ENCODE measurements around the gene ZNF90. TPM values are rescaled to one million over a fixed set of nuclear protein-coding genes. Genes with fewer than 3 reads are reported as not detected.
"Not testable (repeated sequence)": the region's sequence is repeated elsewhere in the genome, so short reads cannot be mapped to it uniquely, and the experiment has no call there.

The ZNF90 gene
- total RNA-seq, 1 donor from 2014 or later: 53.8 TPM

DNA sequence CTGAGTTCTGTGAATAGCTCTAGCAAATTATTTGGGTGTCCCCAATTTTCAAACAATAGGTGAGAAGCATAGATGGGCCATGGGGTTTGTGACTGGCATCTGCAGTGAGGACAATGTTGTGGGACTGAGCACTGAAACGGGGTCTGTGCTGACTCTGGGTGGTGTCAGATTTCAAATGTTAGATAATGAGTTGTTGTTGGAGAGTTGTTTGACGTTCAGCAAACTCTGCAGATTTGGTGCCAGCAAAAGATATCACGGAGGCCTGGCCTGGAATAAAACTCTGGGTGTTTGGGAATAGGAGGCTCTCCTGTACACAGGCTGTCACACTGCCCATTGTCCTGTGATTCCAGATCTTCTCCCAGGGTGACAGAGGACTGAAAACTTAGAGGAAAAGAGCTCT lies 2.9 kb downstream of the ZNF90 start:
- no peaks in the 10 kb centered on the region for H3K27me3 Mint-ChIP-seq
- H3K27ac Mint-ChIP-seq: peak overlapping the region; percentile 50

DNA sequence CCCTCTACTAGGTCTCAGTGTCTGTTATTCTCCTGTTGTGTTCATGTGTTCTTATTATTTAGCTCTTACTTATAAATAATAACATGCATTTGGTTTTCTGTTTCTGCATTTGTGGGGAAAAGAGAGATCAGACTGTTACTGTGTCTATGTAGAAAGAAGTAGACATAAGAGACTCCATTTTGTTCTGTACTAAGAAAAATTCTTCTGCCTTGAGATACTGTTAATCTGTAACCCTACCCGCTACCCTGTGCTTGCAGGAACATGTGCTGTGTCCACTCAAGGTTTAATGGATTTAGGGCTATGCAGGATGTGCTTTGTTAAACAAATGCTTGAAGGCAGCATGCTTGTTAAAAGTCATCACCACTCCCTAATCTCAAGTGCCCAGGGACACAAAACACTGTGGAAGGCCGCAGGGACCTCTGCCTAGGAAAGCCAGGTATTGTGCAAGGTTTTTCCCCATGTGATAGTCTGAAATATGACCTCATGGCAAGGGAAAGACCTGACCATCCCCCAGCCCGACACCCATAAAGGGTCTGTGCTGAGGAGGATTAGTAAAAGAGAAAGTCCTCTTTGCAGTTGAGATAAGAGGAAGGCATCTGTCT lies 4.5 kb downstream of the ZNF90 start:
- peak overlapping the region; percentile 94 for H3K27ac Mint-ChIP-seq
- not testable (repeated sequence) for DNase-seq (ENCODE audit: low spot score, unreplicated experiment); H3K9me3 Mint-ChIP-seq (ENCODE audit: low read depth); H3K36me3 Mint-ChIP-seq (ENCODE audit: insufficient read depth); H3K27me3 Mint-ChIP-seq
- H3K4me1 Mint-ChIP-seq (ENCODE audit: low read depth): peaks cover 40% of the 10 kb centered on the region
- H3K4me3 Mint-ChIP-seq (ENCODE audit: low read depth): peak overlapping the region; percentile 47

More for the DNA sequence above, 2.9 kb downstream of the ZNF90 start:
- H3K36me3 Mint-ChIP-seq (ENCODE audit: insufficient read depth): no peaks in the 10 kb centered on the region
- H3K4me1 Mint-ChIP-seq (ENCODE audit: low read depth): peaks cover 40% of the 10 kb centered on the region
- no peaks in the 10 kb centered on the region for H3K9me3 Mint-ChIP-seq (ENCODE audit: low read depth)
- TF ChIP-seq, protein P1, sequence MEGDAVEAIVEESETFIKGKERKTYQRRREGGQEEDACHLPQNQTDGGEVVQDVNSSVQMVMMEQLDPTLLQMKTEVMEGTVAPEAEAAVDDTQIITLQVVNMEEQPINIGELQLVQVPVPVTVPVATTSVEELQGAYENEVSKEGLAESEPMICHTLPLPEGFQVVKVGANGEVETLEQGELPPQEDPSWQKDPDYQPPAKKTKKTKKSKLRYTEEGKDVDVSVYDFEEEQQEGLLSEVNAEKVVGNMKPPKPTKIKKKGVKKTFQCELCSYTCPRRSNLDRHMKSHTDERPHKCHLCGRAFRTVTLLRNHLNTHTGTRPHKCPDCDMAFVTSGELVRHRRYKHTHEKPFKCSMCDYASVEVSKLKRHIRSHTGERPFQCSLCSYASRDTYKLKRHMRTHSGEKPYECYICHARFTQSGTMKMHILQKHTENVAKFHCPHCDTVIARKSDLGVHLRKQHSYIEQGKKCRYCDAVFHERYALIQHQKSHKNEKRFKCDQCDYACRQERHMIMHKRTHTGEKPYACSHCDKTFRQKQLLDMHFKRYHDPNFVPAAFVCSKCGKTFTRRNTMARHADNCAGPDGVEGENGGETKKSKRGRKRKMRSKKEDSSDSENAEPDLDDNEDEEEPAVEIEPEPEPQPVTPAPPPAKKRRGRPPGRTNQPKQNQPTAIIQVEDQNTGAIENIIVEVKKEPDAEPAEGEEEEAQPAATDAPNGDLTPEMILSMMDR (IDR thresholded peaks at IDR 0.05; ENCODE audit: unreplicated experiment): no peak
- DNase-seq (ENCODE audit: low spot score, unreplicated experiment): no peak
- peak overlapping the region; percentile 95 for H3K4me3 Mint-ChIP-seq (ENCODE audit: low read depth)

DNA sequence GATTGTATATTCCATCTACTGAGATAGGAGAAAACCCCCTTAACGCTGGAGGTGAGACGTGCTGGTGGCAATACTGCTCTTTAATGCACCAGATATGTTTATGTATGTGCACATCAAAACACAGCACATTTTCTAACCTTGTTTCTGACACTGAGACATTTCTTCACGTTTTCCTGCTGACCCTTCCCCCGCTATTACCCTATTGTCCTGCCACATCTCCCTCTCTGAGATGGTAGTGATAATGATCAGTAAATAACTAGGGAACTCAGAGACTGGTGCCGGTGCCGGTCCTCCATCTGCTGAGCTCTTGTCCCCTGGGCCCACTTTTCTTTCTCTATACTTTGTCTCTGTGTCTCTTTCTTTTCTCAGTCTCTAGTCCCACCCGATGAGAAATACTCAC lies 5.1 kb downstream of the ZNF90 start:
- Mint-ChIP-seq H3K27ac (peak overlapping the region; percentile 94), H3K4me3 (ENCODE audit: low read depth) (peak overlapping the region; percentile 47), H3K4me1 (ENCODE audit: low read depth) (peaks cover 41% of the 10 kb centered on the region)
- H3K9me3 Mint-ChIP-seq (ENCODE audit: low read depth); DNase-seq (ENCODE audit: low spot score, unreplicated experiment); H3K27me3 Mint-ChIP-seq; H3K36me3 Mint-ChIP-seq (ENCODE audit: insufficient read depth): not testable (repeated sequence)

DNA sequence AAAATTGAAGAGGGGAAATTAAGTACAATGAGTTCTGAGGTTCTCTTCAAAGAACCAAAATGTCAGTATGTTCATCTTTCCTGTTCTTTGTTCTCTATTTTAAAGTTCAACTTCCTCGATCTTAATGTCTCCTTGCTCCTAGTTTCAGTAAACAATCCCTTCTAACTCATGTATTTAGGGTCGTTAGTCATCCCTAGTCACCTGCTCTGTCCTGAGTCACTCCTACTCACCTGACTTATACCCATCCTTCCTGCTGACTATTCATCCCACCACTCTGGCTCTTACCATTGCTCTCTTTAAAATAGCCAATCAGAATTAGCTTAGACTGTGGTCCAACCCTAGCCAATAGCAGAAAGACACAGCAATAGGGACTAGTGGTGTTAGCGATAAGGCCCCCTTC lies 24.3 kb downstream of the ZNF90 start:
- H3K27ac Mint-ChIP-seq: no peak overlapping the region
- H3K27me3 Mint-ChIP-seq: no peaks in the 10 kb centered on the region
- TF ChIP-seq, protein P1 (IDR thresholded peaks at IDR 0.05; ENCODE audit: unreplicated experiment): no peak
- peaks cover 35% of the 10 kb centered on the region for H3K9me3 Mint-ChIP-seq (ENCODE audit: low read depth)
- H3K4me3 Mint-ChIP-seq (ENCODE audit: low read depth): no peak overlapping the region
- H3K36me3 Mint-ChIP-seq (ENCODE audit: insufficient read depth): peaks cover 67% of the 10 kb centered on the region
- DNase-seq (ENCODE audit: low spot score, unreplicated experiment): no peak
- no peaks in the 10 kb centered on the region for H3K4me1 Mint-ChIP-seq (ENCODE audit: low read depth)

DNA sequence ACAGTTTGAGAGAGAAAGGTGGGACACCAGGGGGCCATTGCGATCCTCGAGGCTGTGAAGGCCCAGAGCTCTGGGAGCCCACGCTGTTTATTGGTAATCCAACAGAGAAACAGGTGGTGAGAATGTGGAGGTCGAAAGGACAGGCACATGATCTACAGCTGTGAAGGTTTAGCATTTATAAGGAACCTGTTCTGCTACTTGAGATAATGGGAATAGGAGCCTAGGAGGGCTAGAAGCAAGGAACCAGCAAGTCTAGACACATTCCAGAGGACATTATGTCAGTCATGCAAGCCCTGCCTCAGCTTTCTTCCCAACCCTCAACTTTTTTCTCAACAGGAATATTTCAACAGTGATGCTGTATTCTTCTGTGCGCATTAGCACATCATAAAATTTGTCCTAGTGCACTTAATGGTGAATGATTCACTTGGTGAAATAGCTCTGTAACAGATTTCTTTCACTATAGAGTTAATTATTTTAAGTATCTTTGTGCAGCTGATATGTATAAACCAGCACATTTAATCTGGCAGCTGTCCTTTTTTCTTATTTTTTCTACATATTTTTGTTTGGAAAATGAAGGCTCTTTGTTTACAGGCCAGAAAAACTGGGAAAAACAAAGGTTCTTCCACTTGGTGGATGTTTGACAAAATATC lies 25.4 kb downstream of the ZNF90 start:
- H3K4me1 Mint-ChIP-seq (ENCODE audit: low read depth): no peaks in the 10 kb centered on the region
- peaks cover 73% of the 10 kb centered on the region for H3K36me3 Mint-ChIP-seq (ENCODE audit: insufficient read depth)
- no peak overlapping the region for H3K4me3 Mint-ChIP-seq (ENCODE audit: low read depth)
- TF ChIP-seq, protein P1 (IDR thresholded peaks at IDR 0.05; ENCODE audit: unreplicated experiment): no peak
- H3K27me3 Mint-ChIP-seq: no peaks in the 10 kb centered on the region
- no peak overlapping the region for H3K27ac Mint-ChIP-seq
- DNase-seq (ENCODE audit: low spot score, unreplicated experiment): no peak
- H3K9me3 Mint-ChIP-seq (ENCODE audit: low read depth): peaks cover 35% of the 10 kb centered on the region

DNA sequence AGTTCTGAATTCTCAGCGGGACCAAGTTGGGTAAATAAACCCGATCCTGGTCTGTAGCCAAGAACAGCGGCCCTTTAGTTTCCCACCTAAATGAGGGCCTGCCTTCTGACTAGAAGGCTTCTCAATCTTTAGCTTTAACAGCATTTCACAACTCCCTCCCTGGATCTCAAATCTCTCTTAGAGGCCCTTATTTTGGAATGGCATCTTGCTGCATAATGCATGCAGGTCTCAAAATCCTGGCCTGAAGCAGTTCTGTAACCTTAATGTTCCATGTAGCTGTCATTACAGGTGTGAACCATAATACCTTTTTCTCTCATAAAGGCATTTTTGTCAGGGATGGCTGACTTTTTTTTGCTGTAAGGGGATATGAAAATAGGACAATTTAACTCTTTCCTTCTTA lies 29.5 kb downstream of the ZNF90 start:
- Mint-ChIP-seq H3K36me3 (ENCODE audit: insufficient read depth) (peaks cover 72% of the 10 kb centered on the region), H3K9me3 (ENCODE audit: low read depth) (peaks cover 24% of the 10 kb centered on the region), H3K27me3 (no peaks in the 10 kb centered on the region), H3K4me1 (ENCODE audit: low read depth) (no peaks in the 10 kb centered on the region), H3K4me3 (ENCODE audit: low read depth) (no peak overlapping the region), H3K27ac (no peak overlapping the region)
- no peak for DNase-seq (ENCODE audit: low spot score, unreplicated experiment)
- TF ChIP-seq, protein P1 (IDR thresholded peaks at IDR 0.05; ENCODE audit: unreplicated experiment): no peak

DNA sequence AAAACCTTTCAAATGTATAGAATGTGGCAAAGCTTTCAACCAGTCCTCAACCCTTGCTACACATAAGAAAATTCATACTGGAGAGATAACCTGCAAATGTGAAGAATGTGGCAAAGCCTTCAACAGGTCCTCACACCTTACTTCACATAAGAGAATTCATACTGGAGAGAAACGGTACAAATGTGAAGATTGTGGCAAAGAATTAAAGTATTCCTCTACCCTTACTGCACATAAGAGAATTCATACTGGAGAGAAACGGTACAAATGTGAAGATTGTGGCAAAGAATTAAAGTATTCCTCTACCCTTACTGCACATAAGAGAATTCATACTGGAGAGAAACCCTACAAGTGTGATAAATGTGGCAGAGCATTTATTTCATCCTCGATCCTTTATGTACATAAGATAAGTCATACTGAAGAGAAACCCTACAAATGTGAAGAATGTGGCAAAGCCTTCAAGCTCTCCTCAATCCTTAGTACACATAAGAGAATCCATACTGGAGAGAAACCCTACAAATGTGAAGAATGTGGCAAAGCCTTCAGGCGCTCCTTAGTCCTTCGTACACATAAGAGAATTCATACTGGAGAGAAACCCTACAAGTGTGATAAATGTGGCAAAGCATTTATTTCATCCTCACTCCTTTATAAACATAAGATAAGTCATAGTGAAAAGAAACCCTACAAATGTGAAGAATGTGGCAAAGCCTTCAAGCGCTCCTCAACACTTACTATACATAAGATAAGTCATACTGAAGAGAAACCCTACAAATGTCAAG lies 40.5 kb downstream of the ZNF90 start:
- not testable (repeated sequence) for H3K4me3 Mint-ChIP-seq (ENCODE audit: low read depth); H3K4me1 Mint-ChIP-seq (ENCODE audit: low read depth); H3K27me3 Mint-ChIP-seq; DNase-seq (ENCODE audit: low spot score, unreplicated experiment)
- peak overlapping the region; percentile 47 for H3K27ac Mint-ChIP-seq
- peaks cover 75% of the 10 kb centered on the region for H3K36me3 Mint-ChIP-seq (ENCODE audit: insufficient read depth)
- peaks cover 53% of the 10 kb centered on the region for H3K9me3 Mint-ChIP-seq (ENCODE audit: low read depth)
